Cortex of kidney (tissue), 1 donor: Measurements from ENCODE around the gene SNED1.

Experiments
- DNase-seq: peaks from one replicate; lab custom pipeline; 2025; lab: John Stamatoyannopoulos, UW

Gene SNED1

GRCh38 chr2:241129086-241129871 is 130.9 kb downstream of the SNED1 start:
- no peak for DNase-seq

DNA sequence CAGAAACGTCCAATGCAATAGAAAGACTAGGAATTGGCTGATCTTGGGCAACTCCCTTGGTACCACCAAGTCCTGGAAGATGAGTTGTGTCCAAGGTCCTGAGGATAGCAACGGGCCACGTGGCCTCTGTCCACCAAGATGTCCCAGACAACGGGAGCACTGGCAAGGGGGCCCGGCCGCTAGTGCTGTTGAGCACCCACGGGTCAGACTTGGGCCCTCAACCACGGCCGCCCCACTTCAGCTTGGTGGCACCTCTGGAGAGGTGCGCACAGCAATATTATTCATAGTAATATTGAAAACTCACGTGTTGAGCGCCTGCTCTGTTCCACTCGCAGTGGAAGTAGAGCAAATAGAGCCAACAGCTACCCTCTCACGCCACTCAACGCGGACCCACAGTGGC is 131.9 kb downstream of the SNED1 start:
- DNase-seq: no peak

DNA sequence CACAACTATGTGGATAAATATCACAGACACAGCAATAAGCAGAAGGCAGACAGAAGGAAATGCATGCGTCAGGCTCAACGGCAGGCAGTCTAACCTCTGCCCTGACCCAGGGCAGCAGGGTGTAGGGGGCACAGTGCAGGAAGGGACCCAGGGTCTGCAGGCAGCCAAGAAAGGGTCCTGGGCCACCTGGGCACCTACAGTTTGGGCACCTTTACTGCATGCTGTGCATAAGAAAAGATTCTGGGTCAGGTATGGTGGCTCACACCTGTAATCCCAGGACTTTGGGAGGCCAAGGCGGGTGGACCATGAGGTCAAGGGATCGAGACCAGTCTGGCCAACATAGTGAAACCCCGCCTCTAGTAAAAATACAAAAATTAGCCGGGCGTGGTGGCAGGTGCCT is 133.1 kb downstream of the SNED1 start:
- DNase-seq: no peak

- DNase-seq: no peak
Observed at GRCh38 chr2:241132538-241133435, 134.4 kb downstream of the SNED1 start.

- no peak for DNase-seq
Observed at GRCh38 chr2:241133436-241133820, 135.0 kb downstream of the SNED1 start.

DNA sequence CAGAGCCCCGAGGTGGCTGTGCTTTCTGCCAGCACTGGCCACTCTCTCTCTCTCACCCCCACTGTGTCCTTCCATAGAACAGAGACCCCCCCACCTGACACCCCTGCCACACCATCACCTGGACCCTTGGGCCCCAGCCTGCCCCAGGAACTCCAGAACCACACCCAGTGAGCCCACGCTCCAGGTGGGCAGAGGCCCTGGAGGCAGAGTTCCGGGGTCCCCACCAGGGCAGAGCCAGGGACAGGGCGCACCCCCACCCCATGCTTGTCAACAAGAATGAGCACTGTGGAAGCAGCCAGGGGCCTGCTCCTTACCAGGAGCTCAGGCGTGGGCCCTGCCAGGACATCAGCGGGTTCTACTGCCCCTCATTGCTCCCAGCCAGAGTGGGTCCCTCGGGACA is 136.3 kb downstream of the SNED1 start:
- DNase-seq: no peak

DNA sequence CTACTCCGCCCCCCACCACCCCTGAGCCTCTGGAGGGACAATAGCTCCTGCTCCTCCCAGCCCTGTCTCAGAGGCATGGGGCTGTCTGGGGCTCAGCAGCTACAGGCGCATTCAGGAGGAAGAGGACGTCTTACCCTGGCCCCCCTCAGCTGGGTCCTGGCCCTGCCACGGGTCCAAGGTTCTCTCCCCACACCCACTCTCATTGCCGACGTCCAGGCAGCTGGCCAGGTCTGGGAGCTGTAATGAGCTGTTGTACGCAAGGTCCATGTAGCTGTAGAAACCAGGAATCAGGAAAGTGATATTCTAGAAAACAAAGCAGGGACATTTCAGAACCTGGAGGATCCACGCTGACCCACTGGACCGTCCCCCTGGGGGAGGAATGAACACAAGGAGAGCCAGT is 137.3 kb downstream of the SNED1 start:
- DNase-seq: peak; percentile 34

- DNase-seq: no peak
Observed at GRCh38 chr2:241136191-241136590, 137.8 kb downstream of the SNED1 start.

GRCh38 chr2:241136661-241137260 is 138.3 kb downstream of the SNED1 start:
- DNase-seq: no peak

GRCh38 chr2:241137276-241138190 is 139.1 kb downstream of the SNED1 start:
- DNase-seq: no peak

GRCh38 chr2:241138471-241138870 is 140.1 kb downstream of the SNED1 start:
- DNase-seq: no peak

GRCh38 chr2:241139531-241140444 is 141.4 kb downstream of the SNED1 start:
- DNase-seq: no peak

DNA sequence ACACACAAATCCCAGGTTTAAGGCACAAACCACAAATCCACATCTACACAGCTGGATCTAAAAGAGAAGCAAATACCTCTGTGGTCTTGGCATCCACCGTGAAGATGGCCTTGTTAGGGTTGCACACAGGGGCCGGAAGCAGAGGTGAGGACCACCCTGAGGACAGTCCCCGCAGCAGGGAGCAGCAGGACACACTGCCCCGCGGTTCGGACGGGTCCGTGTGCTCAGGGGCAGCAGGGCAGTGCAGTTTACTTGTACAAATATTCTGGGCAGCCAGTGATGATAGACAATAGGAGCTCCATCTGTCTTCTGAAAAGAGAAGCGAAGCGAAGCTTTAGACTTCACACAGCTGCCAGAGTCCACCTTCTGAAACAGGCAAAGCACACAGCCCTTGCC is 142.0 kb downstream of the SNED1 start:
- no peak for DNase-seq

GRCh38 chr2:241141214-241141770 is 142.9 kb downstream of the SNED1 start:
- DNase-seq: no peak

GRCh38 chr2:241142063-241142462 is 143.6 kb downstream of the SNED1 start:
- DNase-seq: no peak

DNA sequence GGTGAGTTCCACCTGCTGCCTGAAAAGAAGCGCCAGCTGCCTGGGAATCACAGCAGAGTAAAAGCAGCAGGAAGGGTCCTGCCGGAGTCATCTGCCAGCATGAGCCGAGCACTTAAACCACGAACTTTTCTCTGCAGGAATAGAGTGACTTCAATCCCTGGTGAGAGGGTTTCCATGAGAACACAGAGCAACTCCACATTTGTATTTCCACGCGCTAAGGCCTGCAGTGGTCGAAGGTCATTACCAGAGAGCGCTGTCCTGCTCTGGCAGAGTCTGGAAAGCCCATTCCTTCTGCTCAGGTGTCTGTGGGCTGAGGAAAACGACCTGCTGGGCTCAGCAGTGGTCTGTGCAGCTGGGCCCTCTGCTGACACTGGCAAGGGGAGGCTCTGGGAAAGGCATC is 144.2 kb downstream of the SNED1 start:
- no peak for DNase-seq
